ENCODE measurements around the gene BAHCC1.
A peak's percentile ranks its signal among the peaks of the same experiment; 100 is the strongest.
"Not testable (repeated sequence)": the region's sequence is repeated elsewhere in the genome, so short reads cannot be mapped to it uniquely, and the experiment has no call there.

BAHCC1 gene

GRCh38 chr17:81394921-81395599 is at the start of gene BAHCC1:
Gene BAHCC1 (plus strand): TSS chr17:81395457. CDS start chr17:81399740, 4,283 bp downstream.
- DNase-seq (ENCODE audit: low spot score), result peak; percentile 99

- peak; percentile 91 for DNase-seq (ENCODE audit: low spot score)
Measured at GRCh38 chr17:81346090-81346907, 49.0 kb upstream of the BAHCC1 start.

- no peak for DNase-seq (ENCODE audit: low spot score)
Measured at GRCh38 chr17:81346908-81347349, 48.3 kb upstream of the BAHCC1 start.

GRCh38 chr17:81347437-81347836 is 47.8 kb upstream of the BAHCC1 start:
- no peak for DNase-seq (ENCODE audit: low spot score)

GRCh38 chr17:81348097-81349055 is 46.9 kb upstream of the BAHCC1 start:
- peak; percentile 80 for DNase-seq (ENCODE audit: low spot score)

GRCh38 chr17:81349397-81350319 is 45.6 kb upstream of the BAHCC1 start:
- peak; percentile 67 for DNase-seq (ENCODE audit: low spot score)

- no peak for DNase-seq (ENCODE audit: low spot score)
Measured at GRCh38 chr17:81350320-81350890, 44.9 kb upstream of the BAHCC1 start.

- DNase-seq (ENCODE audit: low spot score), result not testable (repeated sequence)
Measured at GRCh38 chr17:81351329-81352052, 43.8 kb upstream of the BAHCC1 start.

GRCh38 chr17:81352056-81352455 is 43.2 kb upstream of the BAHCC1 start:
- not testable (repeated sequence) for DNase-seq (ENCODE audit: low spot score)

GRCh38 chr17:81354252-81354953 is 40.9 kb upstream of the BAHCC1 start:
- DNase-seq (ENCODE audit: low spot score), result no peak

- no peak for DNase-seq (ENCODE audit: low spot score)
Measured at GRCh38 chr17:81354954-81355347, 40.3 kb upstream of the BAHCC1 start.

GRCh38 chr17:81359218-81359617 is 36.0 kb upstream of the BAHCC1 start:
- no peak for DNase-seq (ENCODE audit: low spot score)

- DNase-seq (ENCODE audit: low spot score), result not testable (repeated sequence)
Measured at GRCh38 chr17:81362001-81362400, 33.3 kb upstream of the BAHCC1 start.

- no peak for DNase-seq (ENCODE audit: low spot score)
Measured at GRCh38 chr17:81364278-81365147, 30.7 kb upstream of the BAHCC1 start.

GRCh38 chr17:81365148-81365600 is 30.1 kb upstream of the BAHCC1 start:
- peak; percentile 80 for DNase-seq (ENCODE audit: low spot score)

- peak; percentile 96 for DNase-seq (ENCODE audit: low spot score)
Measured at GRCh38 chr17:81365601-81366585, 29.4 kb upstream of the BAHCC1 start.

GRCh38 chr17:81366648-81367047 is 28.6 kb upstream of the BAHCC1 start:
- DNase-seq (ENCODE audit: low spot score), result no peak

Measured in SW480 (cell line).